ENCODE measurements around the gene SLC25A21. TPM values are rescaled to one million over a fixed set of nuclear protein-coding genes. Genes with fewer than 3 reads are reported as not detected.
"Not testable (repeated sequence)": the region's sequence is repeated elsewhere in the genome, so short reads cannot be mapped to it uniquely, and the experiment has no call there.

Gene SLC25A21
- total RNA-seq, 2 donors from 2014 or later: not detected

- Mint-ChIP-seq H3K9me3 (peaks cover 4% of the 10 kb centered on the region), H3K27ac (no peak overlapping the region), H3K36me3 (ENCODE audit: low read depth) (no peaks in the 10 kb centered on the region), H3K4me1 (no peaks in the 10 kb centered on the region), H3K4me3 (no peak overlapping the region), H3K27me3 (no peaks in the 10 kb centered on the region)
- ATAC-seq (replicated peaks): no peak
These were observed 74.3 kb downstream of the SLC25A21 start for GRCh38 chr14:37098132-37098531.

DNA sequence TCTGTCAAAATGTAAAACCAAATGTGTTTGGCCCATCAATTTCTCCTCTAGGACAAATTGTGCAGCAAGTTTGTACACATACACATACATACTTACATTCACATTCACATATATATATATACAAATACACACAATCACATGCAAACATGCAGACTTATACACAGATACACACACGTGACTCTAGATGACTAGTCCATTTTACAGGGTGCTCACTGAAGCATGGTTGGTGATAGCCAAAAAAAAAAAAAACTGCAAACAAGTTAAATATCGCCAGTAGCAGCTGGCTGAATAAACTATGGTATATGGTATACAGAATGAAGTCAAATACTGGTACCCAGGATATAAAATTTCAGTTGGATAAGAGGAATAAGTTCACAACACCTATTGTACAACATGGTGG, 77.9 kb downstream of the SLC25A21 start:
- Mint-ChIP-seq H3K4me1 (no peaks in the 10 kb centered on the region), H3K27ac (no peak overlapping the region), H3K36me3 (ENCODE audit: low read depth) (no peaks in the 10 kb centered on the region), H3K4me3 (no peak overlapping the region), H3K9me3 (no peaks in the 10 kb centered on the region), H3K27me3 (no peaks in the 10 kb centered on the region)
- ATAC-seq (replicated peaks): no peak

- H3K27me3 Mint-ChIP-seq: no peaks in the 10 kb centered on the region
- H3K4me3 Mint-ChIP-seq: no peak overlapping the region
- ATAC-seq (replicated peaks): no peak
- no peaks in the 10 kb centered on the region for H3K4me1 Mint-ChIP-seq
- no peaks in the 10 kb centered on the region for H3K36me3 Mint-ChIP-seq (ENCODE audit: low read depth)
- no peaks in the 10 kb centered on the region for H3K9me3 Mint-ChIP-seq
- H3K27ac Mint-ChIP-seq: no peak overlapping the region
These were observed 79.0 kb downstream of the SLC25A21 start for GRCh38 chr14:37093364-37093763.

DNA sequence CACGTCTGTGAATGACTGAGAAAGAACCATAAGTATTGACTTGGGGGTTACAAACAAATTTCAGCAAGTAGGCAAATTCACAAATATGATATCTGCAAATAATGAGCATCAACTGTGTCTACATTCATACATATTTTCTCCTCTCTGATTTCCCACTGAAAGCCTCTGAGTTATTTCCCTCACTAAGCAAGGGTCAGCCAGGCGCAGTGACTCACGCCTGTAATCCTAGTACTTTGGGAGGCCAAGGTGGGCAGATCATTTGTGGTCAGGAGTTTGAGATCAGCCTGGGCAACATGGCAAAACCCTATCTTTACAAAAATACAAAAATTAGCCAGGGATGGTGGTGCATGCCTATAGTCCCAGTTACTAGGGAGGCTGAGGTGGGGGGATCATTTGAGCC, 80.8 kb downstream of the SLC25A21 start:
- ATAC-seq (replicated peaks): no peak
- H3K9me3 Mint-ChIP-seq: no peaks in the 10 kb centered on the region

DNA sequence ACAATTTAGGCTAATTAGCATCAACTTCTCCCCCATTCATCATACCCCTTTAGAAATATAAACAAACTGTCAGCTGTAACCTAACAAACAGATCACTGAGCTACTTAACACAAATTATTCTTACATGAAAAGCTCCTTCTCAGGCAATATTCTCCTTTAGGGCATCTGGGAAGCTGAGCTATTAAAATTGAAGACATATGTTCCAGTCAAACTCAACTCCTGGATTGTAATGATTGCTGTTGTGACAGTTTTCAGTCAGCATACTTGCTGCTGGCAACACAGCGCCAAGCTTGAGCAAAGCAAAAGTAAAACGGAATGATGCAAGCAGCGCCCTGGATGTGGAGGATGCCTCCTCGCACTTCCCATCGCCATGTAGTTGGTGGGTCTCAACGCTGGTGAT, 82.4 kb downstream of the SLC25A21 start:
- H3K9me3 Mint-ChIP-seq: no peaks in the 10 kb centered on the region
- H3K4me1 Mint-ChIP-seq: no peaks in the 10 kb centered on the region
- no peak overlapping the region for H3K4me3 Mint-ChIP-seq
- no peaks in the 10 kb centered on the region for H3K27me3 Mint-ChIP-seq
- ATAC-seq (replicated peaks): no peak
- H3K36me3 Mint-ChIP-seq (ENCODE audit: low read depth): no peaks in the 10 kb centered on the region
- no peak overlapping the region for H3K27ac Mint-ChIP-seq

More for the DNA sequence above, 80.8 kb downstream of the SLC25A21 start:
- H3K27me3 Mint-ChIP-seq: no peaks in the 10 kb centered on the region
- no peaks in the 10 kb centered on the region for H3K36me3 Mint-ChIP-seq (ENCODE audit: low read depth)
- no peaks in the 10 kb centered on the region for H3K4me1 Mint-ChIP-seq
- no peak overlapping the region for H3K27ac Mint-ChIP-seq
- H3K4me3 Mint-ChIP-seq: no peak overlapping the region

DNA sequence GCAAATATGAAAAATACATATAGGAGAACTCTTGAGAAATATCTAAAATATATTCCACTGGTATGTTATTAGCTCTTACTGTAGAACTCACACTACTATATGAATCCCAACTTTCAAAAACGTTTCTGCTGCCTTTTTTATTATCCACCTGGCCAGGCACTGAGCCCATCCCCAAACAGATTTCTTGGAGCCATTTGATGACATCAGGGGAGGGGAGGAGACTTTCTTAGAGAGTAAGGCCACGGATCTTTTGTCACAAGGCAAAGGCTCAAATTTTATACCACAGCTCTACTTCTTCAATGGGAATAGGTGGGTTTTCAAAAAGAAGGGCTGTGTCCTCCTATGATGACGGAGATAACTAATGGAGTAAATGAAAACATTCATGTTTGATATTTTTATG, 83.0 kb downstream of the SLC25A21 start:
- no peaks in the 10 kb centered on the region for H3K9me3 Mint-ChIP-seq
- no peak overlapping the region for H3K4me3 Mint-ChIP-seq
- no peak for ATAC-seq (replicated peaks)
- no peak overlapping the region for H3K27ac Mint-ChIP-seq
- H3K4me1 Mint-ChIP-seq: no peaks in the 10 kb centered on the region
- no peaks in the 10 kb centered on the region for H3K36me3 Mint-ChIP-seq (ENCODE audit: low read depth)
- no peaks in the 10 kb centered on the region for H3K27me3 Mint-ChIP-seq

DNA sequence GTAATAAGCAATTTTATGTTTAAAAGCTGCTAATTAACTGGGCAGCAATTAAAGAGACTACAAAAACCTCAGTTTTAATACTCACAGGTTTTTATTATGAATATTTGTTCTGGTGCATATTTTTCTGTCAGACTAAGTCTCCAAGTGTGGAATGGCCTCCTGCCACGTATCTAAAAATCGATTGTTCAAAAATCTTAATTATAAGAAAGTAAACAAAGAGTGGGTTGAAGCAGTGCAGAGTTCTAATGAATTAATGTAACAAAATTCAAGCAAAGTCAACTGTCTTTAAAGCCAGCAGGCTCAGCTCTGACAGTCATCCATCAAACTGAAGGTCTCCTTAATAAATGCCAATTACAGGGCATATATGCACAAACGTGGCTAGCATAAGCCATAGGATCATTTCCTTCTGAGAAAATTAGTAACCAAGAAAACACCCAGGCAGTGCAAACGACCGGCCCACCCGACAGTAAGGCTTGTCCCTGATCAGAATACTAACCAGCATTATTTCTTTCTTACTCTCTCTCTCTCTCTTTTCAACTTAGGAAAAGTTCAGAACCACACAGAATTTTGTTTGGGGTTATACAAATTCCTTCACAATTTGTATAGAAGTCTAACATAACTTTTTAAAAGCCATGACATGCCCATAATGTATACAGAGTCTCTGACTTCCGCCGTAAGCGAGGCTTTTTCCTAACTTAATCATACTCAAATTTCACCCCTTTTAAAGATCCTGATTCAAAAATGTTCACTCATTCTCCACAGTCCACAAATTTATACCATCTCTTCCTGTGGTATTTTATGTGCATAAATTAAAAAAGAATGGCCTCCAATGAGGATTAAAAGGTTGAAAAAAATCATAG, 83.8 kb downstream of the SLC25A21 start:
- Mint-ChIP-seq H3K4me3 (no peak overlapping the region), H3K4me1 (no peaks in the 10 kb centered on the region), H3K9me3 (no peaks in the 10 kb centered on the region), H3K36me3 (ENCODE audit: low read depth) (no peaks in the 10 kb centered on the region), H3K27me3 (no peaks in the 10 kb centered on the region), H3K27ac (no peak overlapping the region)
- ATAC-seq (replicated peaks): no peak

- H3K4me1 Mint-ChIP-seq: no peaks in the 10 kb centered on the region
- no peaks in the 10 kb centered on the region for H3K27me3 Mint-ChIP-seq
- no peak for ATAC-seq (replicated peaks)
- H3K27ac Mint-ChIP-seq: no peak overlapping the region
- H3K4me3 Mint-ChIP-seq: no peak overlapping the region
- no peaks in the 10 kb centered on the region for H3K9me3 Mint-ChIP-seq
- H3K36me3 Mint-ChIP-seq (ENCODE audit: low read depth): no peaks in the 10 kb centered on the region
These were observed 84.9 kb downstream of the SLC25A21 start for GRCh38 chr14:37087520-37087919.

GRCh38 chr14:37083599-37083998, 88.8 kb downstream of the SLC25A21 start:
- Mint-ChIP-seq H3K36me3 (ENCODE audit: low read depth) (no peaks in the 10 kb centered on the region), H3K4me1 (no peaks in the 10 kb centered on the region), H3K9me3 (peaks cover 5% of the 10 kb centered on the region), H3K4me3 (no peak overlapping the region), H3K27me3 (no peaks in the 10 kb centered on the region), H3K27ac (no peak overlapping the region)
- no peak for ATAC-seq (replicated peaks)

- H3K4me3 Mint-ChIP-seq: no peak overlapping the region
- H3K36me3 Mint-ChIP-seq (ENCODE audit: low read depth): no peaks in the 10 kb centered on the region
- ATAC-seq (replicated peaks): no peak
- H3K27me3 Mint-ChIP-seq: no peaks in the 10 kb centered on the region
- H3K4me1 Mint-ChIP-seq: no peaks in the 10 kb centered on the region
- peaks cover 5% of the 10 kb centered on the region for H3K9me3 Mint-ChIP-seq
- H3K27ac Mint-ChIP-seq: no peak overlapping the region
These were observed 90.0 kb downstream of the SLC25A21 start for GRCh38 chr14:37082449-37082848.

- no peak for ATAC-seq (replicated peaks)
- Mint-ChIP-seq H3K9me3 (peaks cover 5% of the 10 kb centered on the region), H3K4me1 (no peaks in the 10 kb centered on the region), H3K27ac (no peak overlapping the region), H3K4me3 (no peak overlapping the region), H3K36me3 (ENCODE audit: low read depth) (no peaks in the 10 kb centered on the region), H3K27me3 (no peaks in the 10 kb centered on the region)
These were observed 90.5 kb downstream of the SLC25A21 start for GRCh38 chr14:37081856-37082255.

- Mint-ChIP-seq H3K4me1 (no peaks in the 10 kb centered on the region), H3K4me3 (no peak overlapping the region), H3K27ac (no peak overlapping the region), H3K27me3 (no peaks in the 10 kb centered on the region), H3K9me3 (peaks cover 5% of the 10 kb centered on the region), H3K36me3 (ENCODE audit: low read depth) (no peaks in the 10 kb centered on the region)
- ATAC-seq (replicated peaks): no peak
These were observed 91.2 kb downstream of the SLC25A21 start for GRCh38 chr14:37081218-37081617.

- H3K36me3 Mint-ChIP-seq (ENCODE audit: low read depth): no peaks in the 10 kb centered on the region
- H3K4me1 Mint-ChIP-seq: no peaks in the 10 kb centered on the region
- no peak for ATAC-seq (replicated peaks)
- no peak overlapping the region for H3K27ac Mint-ChIP-seq
- peaks cover 5% of the 10 kb centered on the region for H3K9me3 Mint-ChIP-seq
- H3K4me3 Mint-ChIP-seq: no peak overlapping the region
- H3K27me3 Mint-ChIP-seq: no peaks in the 10 kb centered on the region
These were observed 94.3 kb downstream of the SLC25A21 start for GRCh38 chr14:37078131-37078530.

DNA sequence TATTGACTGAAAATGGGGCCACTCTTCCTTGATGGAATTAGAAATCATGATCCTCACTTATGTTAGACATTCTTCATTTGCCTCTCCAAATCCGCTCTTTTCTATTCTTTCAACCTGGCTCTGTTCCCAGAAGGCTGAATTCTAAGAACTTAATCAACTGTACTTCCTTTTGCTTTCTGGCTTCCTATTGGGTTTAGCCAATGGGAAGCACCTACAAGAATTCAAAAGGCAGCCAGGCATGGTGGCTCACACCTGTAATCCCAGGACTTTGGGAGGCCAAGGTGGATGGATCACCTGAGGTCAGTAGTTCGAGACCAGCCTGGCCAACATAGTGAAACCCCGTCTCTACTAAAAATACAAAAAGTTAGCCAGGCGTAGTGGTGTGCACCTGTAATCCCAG, 98.1 kb downstream of the SLC25A21 start:
- H3K36me3 Mint-ChIP-seq (ENCODE audit: low read depth); H3K27ac Mint-ChIP-seq; H3K9me3 Mint-ChIP-seq; H3K4me1 Mint-ChIP-seq; H3K4me3 Mint-ChIP-seq; H3K27me3 Mint-ChIP-seq; ATAC-seq (replicated peaks): not testable (repeated sequence)

- Mint-ChIP-seq H3K36me3 (ENCODE audit: low read depth) (no peaks in the 10 kb centered on the region), H3K4me3 (no peak overlapping the region), H3K27ac (no peak overlapping the region), H3K4me1 (no peaks in the 10 kb centered on the region), H3K27me3 (no peaks in the 10 kb centered on the region), H3K9me3 (peaks cover 13% of the 10 kb centered on the region)
- no peak for ATAC-seq (replicated peaks)
These were observed 108.8 kb downstream of the SLC25A21 start for GRCh38 chr14:37063467-37064240.

Data from activated T-helper 17 cell treated with anti-CD3 and anti-CD28 coated beads, Interleukin-2, amount 50 U/mL, for 72 hours (primary cell).